Neural progenitor cell (in vitro differentiated cells): Measurements from ENCODE around the gene KCNJ18.

Experiments used
- EZH2 ChIP-seq: fragments of 200-600 bp; sonication (generic); IDR thresholded peaks from 2 replicates; pipeline ENCODE4 v1.6.1; 2017; ENCODE audit warnings: antibody characterized with exemption, mild to moderate bottlenecking, moderate library complexity
- EZH2phosphoT487 ChIP-seq: fragments of 200-600 bp; sonication (generic); IDR thresholded peaks from 2 replicates; pipeline ENCODE4 v1.6.1; 2017; ENCODE audit warnings: antibody characterized with exemption
- TF ChIP-seq, protein P1 (sequence below): fragments of 200-600 bp; sonication (generic); IDR thresholded peaks from 2 replicates; pipeline ENCODE4 v1.5.1; 2017; ENCODE audit warnings: antibody characterized with exemption, mild to moderate bottlenecking

- TF ChIP-seq, protein P1, sequence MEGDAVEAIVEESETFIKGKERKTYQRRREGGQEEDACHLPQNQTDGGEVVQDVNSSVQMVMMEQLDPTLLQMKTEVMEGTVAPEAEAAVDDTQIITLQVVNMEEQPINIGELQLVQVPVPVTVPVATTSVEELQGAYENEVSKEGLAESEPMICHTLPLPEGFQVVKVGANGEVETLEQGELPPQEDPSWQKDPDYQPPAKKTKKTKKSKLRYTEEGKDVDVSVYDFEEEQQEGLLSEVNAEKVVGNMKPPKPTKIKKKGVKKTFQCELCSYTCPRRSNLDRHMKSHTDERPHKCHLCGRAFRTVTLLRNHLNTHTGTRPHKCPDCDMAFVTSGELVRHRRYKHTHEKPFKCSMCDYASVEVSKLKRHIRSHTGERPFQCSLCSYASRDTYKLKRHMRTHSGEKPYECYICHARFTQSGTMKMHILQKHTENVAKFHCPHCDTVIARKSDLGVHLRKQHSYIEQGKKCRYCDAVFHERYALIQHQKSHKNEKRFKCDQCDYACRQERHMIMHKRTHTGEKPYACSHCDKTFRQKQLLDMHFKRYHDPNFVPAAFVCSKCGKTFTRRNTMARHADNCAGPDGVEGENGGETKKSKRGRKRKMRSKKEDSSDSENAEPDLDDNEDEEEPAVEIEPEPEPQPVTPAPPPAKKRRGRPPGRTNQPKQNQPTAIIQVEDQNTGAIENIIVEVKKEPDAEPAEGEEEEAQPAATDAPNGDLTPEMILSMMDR, result no peak
- TF ChIP-seq EZH2phosphoT487 (no peak), EZH2 (no peak)
Measured at GRCh38 chr17:21679256-21680146, 12.8 kb upstream of the KCNJ18 start.
